GM12878 (cell line): ENCODE results near the gene FXYD4. TPM values are rescaled to one million over a fixed set of nuclear protein-coding genes. Genes with fewer than 3 reads are reported as not detected.
A peak's percentile ranks its signal among the peaks of the same experiment; 100 is the strongest.

Source experiments
- E2F8 ChIP-seq: fragments of 450-650 bp; IDR thresholded peaks from 2 replicates; pipeline ENCODE4 v1.6.1; 2018; ENCODE audit warnings: mild to moderate bottlenecking, low read depth, moderate library complexity; ENCODE audit not compliant: partially characterized antibody
- PML ChIP-seq: IDR thresholded peaks from 2 replicates; pipeline ENCODE4 v1.6.1; 2012; ENCODE audit warnings: low read length, inconsistent platforms
- POLR2A ChIP-seq: IDR thresholded peaks from 2 replicates; pipeline ENCODE4 v1.6.1; 2011; ENCODE audit warnings: low read depth, mild to moderate bottlenecking, low read length
- POLR2AphosphoS2 ChIP-seq: IDR thresholded peaks from 2 replicates; pipeline ENCODE4 v1.6.1; 2011; ENCODE audit warnings: low read depth, mild to moderate bottlenecking, low read length, improper control_type of control experiment, moderate library complexity
- ZNF24 ChIP-seq: fragments of 450-650 bp; IDR thresholded peaks from 2 replicates; pipeline ENCODE4 v1.6.1; 2017; ENCODE audit warnings: antibody characterized with exemption, mild to moderate bottlenecking
- ZNF274 ChIP-seq: IDR thresholded peaks from one replicate; pipeline ENCODE4 v1.8.0; 2011; ENCODE audit not compliant: insufficient read length, insufficient read depth
- polyA plus RNA-seq, 11 experiments: library from polyadenylated mRNA; depleted of rRNA in 4 of 11; unstranded in 6 of 11; stranded (reverse) in 5 of 11; fragments of >200 nt; fragmentation: Nextera tagmentation in 4 of 11; fragmentation: Illumina TruSeq in 1 of 11; extraction: Ambion mirVana in 4 of 11; extraction: Trizol in 1 of 11; gene quantifications; 1 replicate in 1 of 11; 2 replicates in 10 of 11; pipeline versions ENCODE4 v1.2.1 to v1.2.3, GENCODE V29; 2011 to 2016; ENCODE audit warnings: inconsistent platforms in 2 of 11, missing spikeins in 2 of 11, low read depth in 1 of 11
- total RNA-seq, 4 experiments: library from RNA; depleted of rRNA in 3 of 4; stranded (reverse); fragments of >200 nt in 3 of 4; fragmentation: Illumina TruSeq in 1 of 4; extraction: Trizol in 1 of 4; gene quantifications; 2 replicates each; pipeline versions ENCODE4 v1.2.1 to v1.2.3, GENCODE V29; 2013 to 2021
- TF ChIP-seq, protein P1 (sequence below): fragments of 150-350 bp; IDR thresholded peaks from 2 replicates; pipeline ENCODE4 v1.6.1; 2014; ENCODE audit warnings: mild to moderate bottlenecking, low read depth, low read length
- TF ChIP-seq, protein P2 (sequence below): IDR thresholded peaks from 2 replicates; pipeline ENCODE4 v1.6.1; 2011; ENCODE audit warnings: low read depth, mild to moderate bottlenecking, low read length, moderate library complexity, borderline replicate concordance; ENCODE audit errors: extremely low read depth
- TF ChIP-seq, protein P3 (sequence below): fragments of 450-650 bp; IDR thresholded peaks from 2 replicates; pipeline ENCODE4 v1.6.1; 2016; ENCODE audit warnings: mild to moderate bottlenecking, moderate library complexity, borderline replicate concordance
- TF ChIP-seq, protein P4 (sequence below): IDR thresholded peaks from 2 replicates; pipeline ENCODE4 v1.6.1; 2012; ENCODE audit warnings: low read length, inconsistent platforms

Gene FXYD4
- total and polyA plus RNA-seq, 10 of the 15 experiments (the other 5 are each of a cell fraction or from before 2014, with no cell fraction given): not detected

DNA sequence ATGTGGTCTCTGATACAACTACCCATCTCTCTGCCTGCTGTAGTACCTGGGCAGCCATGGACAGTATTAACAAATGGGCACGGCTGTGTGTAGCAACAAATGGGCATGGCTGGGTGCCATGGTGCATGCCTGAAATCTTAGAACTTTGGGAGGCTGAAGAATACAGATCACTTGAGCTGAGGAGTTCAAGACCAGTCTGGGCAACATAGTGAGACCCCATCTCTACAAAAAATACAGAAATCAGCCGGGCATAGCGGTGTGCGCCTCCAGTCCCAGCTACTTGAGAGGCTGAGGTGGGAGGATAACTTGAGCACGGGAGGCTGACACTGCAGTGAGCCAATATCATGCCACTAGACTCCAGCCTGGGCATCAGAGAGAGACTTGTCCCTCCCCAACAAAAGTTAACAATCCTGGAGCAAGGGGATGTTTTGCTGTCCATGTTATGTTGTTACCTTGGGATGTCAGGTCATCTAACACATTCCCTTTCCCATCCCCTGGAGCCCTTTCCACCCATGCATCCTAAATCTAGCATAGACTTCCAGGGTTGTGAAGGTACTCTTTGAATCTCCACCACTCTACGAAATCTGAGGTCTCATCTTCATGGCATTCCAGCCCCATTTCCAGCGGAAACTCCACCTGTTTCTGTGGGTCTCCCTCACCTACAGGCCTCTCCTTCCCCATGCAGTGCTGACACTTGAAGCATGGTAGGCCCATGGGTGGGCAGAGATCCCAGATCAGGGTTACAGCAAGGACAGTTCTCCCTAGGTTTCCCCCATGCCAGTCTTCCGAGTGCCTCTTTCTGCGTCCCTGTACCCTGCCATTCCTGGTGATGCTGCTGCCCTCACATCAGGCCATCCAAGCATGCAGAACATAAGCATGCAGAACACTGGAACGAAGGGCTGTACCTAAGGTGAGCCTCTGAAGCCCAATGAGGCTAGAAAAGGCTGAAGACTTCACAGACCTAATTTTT, 13.1 kb downstream of the FXYD4 start (continued):
- TF ChIP-seq, protein P1, sequence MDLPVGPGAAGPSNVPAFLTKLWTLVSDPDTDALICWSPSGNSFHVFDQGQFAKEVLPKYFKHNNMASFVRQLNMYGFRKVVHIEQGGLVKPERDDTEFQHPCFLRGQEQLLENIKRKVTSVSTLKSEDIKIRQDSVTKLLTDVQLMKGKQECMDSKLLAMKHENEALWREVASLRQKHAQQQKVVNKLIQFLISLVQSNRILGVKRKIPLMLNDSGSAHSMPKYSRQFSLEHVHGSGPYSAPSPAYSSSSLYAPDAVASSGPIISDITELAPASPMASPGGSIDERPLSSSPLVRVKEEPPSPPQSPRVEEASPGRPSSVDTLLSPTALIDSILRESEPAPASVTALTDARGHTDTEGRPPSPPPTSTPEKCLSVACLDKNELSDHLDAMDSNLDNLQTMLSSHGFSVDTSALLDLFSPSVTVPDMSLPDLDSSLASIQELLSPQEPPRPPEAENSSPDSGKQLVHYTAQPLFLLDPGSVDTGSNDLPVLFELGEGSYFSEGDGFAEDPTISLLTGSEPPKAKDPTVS: no peak
- TF ChIP-seq, protein P2, sequence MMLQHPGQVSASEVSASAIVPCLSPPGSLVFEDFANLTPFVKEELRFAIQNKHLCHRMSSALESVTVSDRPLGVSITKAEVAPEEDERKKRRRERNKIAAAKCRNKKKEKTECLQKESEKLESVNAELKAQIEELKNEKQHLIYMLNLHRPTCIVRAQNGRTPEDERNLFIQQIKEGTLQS: no peak
- peak; percentile 81 for TF ChIP-seq PML
- TF ChIP-seq POLR2A: peak; percentile 47
- TF ChIP-seq ZNF24: no peak
- TF ChIP-seq, protein P3, sequence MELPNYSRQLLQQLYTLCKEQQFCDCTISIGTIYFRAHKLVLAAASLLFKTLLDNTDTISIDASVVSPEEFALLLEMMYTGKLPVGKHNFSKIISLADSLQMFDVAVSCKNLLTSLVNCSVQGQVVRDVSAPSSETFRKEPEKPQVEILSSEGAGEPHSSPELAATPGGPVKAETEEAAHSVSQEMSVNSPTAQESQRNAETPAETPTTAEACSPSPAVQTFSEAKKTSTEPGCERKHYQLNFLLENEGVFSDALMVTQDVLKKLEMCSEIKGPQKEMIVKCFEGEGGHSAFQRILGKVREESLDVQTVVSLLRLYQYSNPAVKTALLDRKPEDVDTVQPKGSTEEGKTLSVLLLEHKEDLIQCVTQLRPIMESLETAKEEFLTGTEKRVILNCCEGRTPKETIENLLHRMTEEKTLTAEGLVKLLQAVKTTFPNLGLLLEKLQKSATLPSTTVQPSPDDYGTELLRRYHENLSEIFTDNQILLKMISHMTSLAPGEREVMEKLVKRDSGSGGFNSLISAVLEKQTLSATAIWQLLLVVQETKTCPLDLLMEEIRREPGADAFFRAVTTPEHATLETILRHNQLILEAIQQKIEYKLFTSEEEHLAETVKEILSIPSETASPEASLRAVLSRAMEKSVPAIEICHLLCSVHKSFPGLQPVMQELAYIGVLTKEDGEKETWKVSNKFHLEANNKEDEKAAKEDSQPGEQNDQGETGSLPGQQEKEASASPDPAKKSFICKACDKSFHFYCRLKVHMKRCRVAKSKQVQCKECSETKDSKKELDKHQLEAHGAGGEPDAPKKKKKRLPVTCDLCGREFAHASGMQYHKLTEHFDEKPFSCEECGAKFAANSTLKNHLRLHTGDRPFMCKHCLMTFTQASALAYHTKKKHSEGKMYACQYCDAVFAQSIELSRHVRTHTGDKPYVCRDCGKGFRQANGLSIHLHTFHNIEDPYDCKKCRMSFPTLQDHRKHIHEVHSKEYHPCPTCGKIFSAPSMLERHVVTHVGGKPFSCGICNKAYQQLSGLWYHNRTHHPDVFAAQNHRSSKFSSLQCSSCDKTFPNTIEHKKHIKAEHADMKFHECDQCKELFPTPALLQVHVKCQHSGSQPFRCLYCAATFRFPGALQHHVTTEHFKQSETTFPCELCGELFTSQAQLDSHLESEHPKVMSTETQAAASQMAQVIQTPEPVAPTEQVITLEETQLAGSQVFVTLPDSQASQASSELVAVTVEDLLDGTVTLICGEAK: no peak
- TF ChIP-seq POLR2AphosphoS2: peak; percentile 14; the same call in 1 of the 2 replicates
- no peak for TF ChIP-seq ZNF274
- peak; percentile 26 for TF ChIP-seq E2F8
- TF ChIP-seq, protein P4, sequence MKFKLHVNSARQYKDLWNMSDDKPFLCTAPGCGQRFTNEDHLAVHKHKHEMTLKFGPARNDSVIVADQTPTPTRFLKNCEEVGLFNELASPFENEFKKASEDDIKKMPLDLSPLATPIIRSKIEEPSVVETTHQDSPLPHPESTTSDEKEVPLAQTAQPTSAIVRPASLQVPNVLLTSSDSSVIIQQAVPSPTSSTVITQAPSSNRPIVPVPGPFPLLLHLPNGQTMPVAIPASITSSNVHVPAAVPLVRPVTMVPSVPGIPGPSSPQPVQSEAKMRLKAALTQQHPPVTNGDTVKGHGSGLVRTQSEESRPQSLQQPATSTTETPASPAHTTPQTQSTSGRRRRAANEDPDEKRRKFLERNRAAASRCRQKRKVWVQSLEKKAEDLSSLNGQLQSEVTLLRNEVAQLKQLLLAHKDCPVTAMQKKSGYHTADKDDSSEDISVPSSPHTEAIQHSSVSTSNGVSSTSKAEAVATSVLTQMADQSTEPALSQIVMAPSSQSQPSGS: peak; percentile 35
